ENCODE measurements around the gene ATXN1.

ATXN1 gene

DNA sequence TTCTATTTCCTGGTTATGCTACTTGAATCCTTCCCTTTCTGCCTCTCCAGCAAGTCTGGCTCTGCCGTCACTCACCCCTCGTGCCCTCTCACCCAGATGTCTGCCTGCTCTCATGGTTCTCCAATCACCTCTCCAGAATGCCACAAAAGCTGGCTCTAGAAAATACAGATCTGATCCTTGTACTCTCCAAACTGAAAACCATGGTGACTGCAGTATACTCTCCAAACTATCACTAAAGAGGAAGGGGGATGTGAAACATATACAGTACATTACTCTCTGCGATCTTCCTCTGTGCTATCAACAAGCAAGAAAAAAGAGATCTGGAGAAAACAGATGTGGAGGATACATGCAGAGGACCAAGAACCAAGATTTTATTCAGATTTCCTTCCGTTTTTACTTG, 91.1 kb downstream of the ATXN1 start:
- no peak for DNase-seq

DNA sequence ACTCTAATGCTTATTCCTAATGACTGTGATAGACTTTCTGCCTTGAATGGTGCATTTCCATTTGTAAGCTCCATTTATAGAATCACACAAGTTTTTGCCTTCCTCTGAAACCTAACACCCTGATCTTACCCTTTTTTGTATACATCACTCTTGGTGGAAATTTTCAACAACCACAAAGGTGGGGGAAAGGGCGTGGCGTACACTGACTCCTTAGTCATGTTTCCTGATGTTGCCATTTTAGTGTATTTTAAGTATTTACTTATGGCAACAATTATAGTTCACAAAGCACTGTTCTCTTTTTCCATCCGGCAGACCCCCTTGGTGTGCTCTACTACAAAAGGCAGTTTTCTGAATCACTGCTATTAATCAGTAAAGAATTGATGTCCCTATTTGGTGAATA, 92.0 kb downstream of the ATXN1 start:
- no peak for DNase-seq

DNA sequence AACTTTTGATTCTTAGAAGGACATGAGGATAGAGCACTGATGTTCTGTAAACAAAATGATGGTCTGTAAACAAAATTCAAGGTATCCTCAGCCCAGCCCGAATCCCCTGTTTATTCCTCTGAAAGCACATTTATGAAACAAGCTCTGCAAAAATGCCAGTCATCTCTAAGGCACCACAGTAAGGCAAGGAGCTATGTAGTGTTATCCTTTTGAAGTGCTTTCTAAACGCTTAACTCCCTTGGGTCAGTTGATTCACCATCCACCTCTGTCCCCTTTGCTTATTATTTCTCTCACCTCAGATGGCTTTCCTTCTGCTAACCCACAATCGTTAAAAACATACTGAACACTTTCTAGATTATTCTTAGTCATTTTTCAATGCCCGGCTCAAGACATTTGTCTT, 93.8 kb downstream of the ATXN1 start:
- no peak for DNase-seq

DNA sequence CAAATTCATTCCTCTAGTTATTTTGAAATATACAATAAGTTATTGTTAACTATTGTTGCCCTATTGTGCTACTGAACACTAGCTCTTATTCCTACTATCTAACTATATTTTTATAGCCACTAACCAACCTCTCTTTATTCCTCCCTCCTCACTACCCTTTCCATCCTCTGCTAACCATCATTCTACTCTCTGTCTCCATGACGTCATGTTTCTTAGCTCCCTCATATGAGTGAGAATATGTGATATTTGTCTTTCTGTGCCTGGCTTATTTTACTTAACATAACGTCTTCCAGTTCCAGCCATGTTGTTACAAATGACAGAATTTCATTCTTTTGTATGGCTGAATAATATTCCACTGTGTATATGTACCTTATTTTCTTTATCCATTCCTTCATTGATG, 95.3 kb downstream of the ATXN1 start:
- no peak for DNase-seq

DNA sequence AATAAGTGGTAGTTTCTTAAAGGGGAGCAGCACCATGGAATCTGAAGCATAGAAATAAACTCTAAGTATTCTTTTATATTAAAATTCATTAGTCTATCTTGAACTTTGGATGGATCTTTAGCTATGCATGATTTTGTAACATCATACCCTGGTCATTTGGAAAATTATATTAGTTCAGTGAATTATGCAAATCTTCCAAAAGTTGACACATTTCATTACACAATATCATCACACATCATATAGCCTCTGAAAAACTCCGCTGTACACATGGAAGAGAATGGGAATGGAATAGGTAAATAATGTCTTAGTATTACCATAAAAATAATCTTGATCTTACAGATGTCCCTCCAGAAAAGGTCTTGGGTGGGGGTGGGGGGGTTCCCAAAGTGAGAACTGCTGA, 96.1 kb downstream of the ATXN1 start:
- no peak for DNase-seq

DNA sequence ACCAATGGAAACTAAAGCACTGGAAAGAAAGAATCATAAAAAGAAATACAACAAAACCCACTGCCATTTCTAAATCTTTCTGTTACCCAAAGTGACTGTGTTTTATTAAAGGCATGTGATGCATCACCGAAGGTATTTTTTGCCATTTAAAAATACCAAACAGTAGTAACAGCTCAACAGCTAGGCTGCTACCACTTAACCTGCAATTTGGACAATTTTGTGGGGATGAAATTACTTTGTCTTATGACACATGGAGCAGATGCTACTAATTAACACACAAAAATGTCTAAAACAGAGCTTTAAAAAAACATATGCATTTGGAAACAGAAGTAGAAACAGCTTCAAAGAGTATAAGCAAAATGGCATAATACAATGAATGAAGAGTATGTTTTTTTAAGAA, 97.4 kb downstream of the ATXN1 start:
- no peak for DNase-seq

DNA sequence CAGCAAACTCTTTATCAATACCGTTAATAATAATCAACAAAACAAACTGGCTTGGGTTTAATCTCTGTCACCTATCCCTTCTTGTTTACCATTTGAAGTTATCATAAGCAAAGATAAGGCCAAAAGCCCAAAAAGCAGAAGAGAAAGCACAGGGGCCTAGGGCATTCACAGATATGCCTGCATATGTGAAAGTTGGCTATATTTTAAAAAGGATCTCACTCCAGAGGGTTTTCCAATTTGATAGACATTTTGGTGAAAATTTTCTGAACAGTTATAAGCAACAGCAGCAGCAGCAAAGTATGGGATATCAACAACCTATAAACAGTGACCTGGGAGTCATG, 101.1 kb downstream of the ATXN1 start:
- DNase-seq = no peak

DNA sequence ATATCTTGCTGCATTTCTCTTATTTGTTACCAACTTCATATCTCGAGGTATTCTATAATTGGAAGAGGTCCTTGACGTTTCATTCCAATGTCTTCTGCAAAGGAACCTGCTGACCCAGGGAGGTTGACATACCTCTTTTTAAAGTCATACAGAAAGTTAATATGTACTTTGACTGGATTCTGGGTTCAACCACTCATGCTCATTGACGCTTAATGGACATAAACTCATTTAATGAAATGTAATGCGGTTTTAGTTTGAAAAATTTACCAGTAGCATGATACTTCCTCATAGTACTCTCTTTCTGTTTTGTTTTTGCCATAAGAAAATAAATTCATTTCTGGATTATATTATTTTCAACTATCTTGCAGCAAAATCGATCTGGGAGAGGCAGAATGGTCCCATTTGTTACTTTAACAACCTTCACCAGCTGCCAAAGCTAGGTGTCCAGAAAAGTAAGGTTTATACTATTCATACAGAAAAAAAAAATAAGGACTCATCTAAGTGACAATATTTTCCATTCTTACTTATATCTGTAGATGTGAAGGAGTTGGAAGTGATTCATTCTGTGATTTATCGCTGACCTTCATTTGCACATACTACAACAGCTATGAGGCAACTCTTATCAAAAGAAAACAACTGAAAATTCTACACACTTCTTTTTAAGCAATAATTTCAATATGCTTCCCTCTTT, 101.6 kb downstream of the ATXN1 start:
- DNase-seq = no peak

DNA sequence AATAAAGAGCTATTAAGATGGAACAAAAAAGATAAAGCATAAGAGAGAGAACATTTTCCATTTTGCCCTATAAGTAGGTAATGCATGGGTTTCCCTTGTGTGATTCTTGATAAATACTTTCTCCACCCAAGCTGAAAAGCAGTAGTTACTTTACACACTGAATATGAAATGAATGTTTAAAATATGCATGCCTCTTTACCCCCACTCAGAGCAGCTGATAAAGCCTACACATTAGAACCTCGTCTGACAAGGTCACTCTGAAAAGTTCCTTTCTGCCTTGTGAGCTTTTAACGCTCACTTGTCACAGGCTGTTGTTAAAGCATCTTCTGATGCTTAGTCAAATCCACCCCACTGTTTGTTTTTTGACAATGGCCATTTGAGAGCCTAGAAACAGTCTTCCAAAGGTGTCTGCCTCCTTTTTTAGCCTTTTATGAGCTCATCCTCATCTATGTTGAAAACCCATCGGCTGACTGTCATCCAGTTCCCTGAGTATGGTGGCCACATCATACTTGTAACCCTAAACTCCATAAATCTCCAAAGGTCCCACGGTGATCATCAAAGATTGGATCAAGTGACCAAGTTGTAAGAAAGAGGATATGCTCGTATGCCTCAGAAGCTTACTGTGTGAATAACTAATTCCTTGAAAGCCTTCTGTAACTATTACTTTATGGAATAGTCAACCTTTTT, 102.8 kb downstream of the ATXN1 start:
- no peak for DNase-seq

DNA sequence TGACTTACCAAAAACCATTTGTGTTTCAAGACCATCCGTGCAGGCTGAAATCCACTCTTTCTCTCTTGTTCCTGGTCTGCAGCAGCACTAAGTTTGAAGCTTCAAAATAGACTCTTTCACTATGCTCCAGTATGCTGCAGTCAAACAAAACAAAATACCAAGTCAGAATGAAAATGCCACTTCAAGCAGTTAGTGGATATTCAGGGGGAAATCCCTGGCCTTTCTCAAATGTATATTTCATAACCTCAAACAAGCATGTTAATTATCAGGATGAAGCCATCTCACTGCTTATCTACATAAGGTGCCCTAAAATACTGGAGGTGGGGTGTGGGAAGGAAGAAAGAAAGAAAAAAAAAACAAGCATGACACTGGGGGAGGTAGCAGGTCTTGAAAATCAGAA, 103.5 kb downstream of the ATXN1 start:
- DNase-seq = no peak

DNA sequence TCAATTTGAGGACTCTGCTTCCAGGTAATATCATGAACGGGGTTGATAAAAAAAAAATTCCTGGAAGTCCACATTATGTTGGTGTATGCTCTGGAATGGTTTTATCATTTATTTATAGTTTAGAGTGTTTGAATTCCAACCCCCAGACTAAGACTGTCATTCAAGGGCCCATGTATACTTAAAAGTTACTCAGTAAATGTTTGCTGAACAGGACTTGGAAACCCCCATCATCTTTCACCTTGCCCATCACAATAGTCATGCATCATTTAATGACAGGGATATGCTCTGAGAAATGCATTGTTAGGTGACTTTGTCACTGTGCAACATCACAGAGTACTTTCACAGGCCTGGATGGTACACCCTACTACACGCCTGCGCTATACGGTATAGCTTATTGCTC, 104.8 kb downstream of the ATXN1 start:
- no peak for DNase-seq

DNA sequence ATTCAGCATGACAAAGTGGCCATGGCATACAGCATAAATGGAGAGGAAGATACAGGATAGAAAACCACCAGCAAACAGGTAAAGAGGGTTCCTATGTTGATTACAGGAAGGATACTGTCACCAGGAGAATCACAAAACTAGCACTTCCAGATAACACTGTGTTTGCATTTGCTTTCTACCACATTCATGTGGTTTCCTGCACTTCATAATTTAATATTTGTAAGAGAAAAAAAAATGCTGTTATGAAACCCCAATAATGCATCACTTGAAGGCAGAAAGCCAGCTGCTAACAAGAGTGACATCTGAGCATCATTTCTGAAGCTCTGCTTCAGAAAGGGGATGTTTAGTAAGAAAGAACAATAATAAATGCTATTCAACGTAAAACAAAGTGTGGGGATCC, 106.6 kb downstream of the ATXN1 start:
- DNase-seq = no peak

DNA sequence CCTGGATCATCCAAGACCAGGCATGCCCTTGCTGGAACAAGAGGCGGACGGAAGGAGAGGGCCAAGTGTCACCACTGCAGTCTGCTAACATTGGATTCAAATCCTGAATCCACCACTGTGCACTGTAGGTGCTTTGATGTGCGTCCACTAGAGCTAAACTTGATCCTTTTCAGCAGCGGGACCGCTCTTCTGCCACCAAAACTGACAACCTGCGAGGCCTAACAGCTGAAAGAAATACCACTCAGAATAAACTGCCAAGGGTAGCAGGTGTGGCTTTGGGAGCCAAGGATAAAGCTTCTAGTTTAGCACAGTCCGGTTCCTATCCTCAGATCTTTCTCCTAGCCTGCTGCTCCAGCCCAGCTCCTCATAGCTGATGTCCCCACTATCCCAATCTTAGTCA, 108.0 kb downstream of the ATXN1 start:
- no peak for DNase-seq

DNA sequence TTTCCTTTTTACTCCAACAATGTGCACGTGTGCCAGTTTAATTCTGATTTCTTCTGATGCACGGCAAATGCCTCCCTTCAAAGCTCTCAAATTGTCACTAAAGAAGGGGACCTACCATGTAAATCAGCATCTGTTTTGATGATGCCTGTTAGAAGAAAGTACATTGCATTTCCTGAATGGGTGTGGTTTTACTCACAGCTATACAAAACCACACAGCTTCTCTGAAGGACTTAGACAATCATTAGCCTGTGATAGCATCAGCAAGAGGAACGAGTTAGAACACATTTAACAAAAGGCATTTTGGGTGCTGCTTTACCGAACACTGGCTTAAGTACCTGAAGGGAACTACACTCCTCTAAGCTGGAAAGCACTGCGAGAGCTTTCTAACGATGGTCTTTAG, 109.4 kb downstream of the ATXN1 start:
- DNase-seq = no peak

DNA sequence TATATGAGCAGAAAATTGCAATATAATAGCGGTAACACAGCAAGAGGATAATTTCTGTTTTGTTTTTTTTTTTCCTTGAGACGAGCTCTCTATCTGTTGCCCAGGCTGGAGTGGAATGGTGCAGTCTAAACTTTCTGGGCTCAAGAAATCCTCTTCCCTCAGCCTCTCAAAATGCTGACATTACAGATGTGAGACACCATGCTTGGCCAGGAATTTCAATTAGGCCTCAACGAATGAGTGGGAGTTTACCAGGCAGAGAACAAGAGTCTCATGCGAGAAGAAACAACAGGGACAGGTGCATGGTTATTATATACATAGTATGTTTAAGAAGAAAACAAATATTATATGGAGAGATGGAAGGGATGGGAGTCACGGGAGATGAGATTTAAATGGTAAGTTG, 111.4 kb downstream of the ATXN1 start:
- DNase-seq = no peak

DNA sequence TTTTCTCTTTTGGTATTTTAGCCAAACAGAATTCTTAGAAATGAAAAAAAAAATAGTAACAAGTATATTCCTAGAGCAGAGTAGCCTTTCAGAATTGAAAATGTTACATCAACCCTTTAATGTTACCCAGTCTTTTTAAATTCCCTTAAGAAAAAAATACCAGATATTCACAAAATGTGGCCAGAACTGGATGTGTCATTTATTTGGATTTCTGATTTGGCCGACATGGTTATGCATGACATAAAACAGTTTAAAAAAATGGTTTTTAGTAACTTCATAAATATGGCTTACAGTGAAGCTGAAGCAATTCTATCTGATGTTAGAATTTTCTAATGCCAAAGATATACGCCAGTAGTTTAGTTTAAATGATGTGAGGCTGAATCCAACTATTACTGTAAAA, 112.0 kb downstream of the ATXN1 start:
- no peak for DNase-seq

DNA sequence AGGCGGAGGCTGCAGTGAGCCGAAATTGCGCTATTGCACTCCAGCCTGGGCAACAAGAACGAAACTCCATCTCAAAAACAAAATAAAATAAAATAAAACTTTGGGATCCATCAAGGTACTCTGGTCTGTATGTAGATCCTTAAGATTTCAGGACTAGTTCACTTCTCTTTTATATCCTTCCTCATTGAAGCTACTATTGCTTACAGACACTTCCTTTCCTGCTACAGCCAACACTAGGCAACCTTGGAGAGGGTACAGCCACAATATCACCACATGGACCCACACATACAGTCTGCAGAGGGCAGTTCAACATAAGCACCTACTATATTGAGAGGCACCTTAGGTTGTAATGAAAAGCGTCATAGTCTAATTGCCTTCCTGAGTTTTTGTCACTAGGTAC, 113.3 kb downstream of the ATXN1 start:
- no peak for DNase-seq

DNA sequence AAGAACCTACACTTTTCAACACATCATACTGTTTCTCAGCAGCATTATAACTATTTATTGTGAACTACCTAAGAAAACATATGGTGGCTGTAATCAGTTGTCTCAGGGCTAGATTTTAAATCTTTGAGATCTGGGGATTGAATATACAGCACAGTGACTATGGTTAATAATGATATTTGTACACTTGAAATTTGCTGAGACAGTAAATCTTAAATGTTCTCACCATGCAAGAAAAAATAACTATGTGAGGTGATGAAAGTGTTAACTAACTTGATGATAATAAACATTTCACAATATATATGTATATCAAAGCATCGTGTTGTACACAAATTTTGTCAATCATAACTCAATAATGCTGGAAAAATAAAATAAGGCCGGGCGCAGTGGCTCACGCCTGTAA, 113.8 kb downstream of the ATXN1 start:
- no peak for DNase-seq

DNA sequence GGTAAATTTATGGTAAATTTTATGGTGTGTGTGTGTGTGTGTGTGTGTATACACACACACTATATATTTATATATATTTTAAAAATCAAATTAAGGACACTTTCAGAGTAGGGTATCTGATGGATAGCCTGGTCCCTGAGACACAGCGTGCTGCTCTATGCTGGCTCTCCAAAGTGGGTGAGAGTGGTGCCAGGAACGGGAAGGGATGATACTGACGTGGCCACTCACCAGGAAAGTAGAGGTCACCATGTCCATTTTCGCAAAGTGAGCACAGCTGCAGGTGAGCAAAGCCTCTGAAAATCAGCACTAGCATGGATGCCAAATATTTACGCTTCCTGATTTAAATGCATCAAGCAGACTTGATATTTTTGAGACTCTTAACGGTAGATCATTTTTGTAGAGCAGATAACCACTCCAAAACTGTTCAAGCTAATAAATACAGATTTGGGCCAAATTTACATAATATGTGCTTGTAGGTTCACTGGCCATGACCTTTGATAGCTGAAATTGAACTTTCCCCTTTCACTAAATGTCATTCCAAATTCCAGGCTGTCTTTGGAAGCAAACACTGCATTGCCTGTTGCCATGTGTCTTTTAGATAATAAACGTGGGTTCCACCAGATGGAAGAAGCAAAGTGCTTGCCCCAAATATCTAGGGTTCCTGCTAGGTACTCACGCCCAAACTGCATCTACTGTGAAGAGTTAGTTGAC, 116.6 kb downstream of the ATXN1 start:
- DNase-seq = no peak

DNA sequence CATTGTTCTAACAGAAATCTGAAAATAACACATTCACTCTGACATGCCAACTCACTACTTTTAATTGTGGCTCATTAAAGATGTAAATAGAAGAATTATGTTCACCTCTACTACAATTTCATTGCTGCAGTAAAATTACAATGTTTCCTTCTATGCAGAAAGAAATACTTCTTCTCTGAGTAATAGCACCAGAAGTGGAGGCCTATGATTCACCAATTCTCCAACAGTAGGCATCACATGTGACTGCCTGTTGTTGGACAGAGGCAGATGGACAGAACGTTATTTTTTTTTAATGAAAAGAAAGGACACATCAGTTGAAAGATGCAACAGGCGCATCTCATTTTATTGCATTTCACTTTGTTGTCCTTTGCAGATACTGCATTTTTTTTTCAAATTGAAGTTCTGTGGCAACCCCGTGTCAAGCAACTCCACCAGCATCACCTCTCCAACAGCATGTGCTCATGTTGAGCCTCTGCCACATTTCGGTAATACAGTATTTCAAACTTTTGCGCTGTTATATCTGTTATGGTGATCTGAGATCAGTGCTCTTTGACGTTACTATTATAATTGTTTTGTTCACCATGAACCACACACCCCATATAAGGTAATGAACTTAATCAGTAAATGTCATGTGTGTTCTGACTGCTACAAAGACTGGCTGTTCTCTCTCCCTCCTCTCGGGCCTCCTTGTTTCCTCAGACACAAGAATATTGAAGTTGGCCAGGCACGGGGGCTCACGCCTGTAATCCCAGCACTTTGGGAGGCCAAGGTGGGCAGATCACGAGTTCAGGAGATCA, 121.4 kb downstream of the ATXN1 start:
- DNase-seq = no peak

DNA sequence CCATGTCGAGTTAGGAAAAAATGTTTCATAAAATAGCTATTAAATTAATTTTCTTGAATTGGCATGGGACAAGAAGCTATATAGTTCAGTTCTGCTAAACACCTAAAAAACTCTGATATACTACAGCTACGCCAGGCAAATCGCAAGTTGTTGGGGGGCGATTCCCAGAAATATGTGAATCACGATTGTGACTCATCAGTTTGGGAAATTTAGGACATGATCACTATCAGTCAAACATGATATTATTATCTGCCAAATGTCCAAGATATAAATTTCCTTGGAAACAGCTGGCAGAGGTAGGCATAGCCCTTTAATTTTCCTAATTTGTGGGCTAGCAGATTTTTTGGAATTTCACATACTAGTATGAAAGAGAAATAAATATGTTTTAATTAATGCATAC, 123.6 kb downstream of the ATXN1 start:
- no peak for DNase-seq

DNA sequence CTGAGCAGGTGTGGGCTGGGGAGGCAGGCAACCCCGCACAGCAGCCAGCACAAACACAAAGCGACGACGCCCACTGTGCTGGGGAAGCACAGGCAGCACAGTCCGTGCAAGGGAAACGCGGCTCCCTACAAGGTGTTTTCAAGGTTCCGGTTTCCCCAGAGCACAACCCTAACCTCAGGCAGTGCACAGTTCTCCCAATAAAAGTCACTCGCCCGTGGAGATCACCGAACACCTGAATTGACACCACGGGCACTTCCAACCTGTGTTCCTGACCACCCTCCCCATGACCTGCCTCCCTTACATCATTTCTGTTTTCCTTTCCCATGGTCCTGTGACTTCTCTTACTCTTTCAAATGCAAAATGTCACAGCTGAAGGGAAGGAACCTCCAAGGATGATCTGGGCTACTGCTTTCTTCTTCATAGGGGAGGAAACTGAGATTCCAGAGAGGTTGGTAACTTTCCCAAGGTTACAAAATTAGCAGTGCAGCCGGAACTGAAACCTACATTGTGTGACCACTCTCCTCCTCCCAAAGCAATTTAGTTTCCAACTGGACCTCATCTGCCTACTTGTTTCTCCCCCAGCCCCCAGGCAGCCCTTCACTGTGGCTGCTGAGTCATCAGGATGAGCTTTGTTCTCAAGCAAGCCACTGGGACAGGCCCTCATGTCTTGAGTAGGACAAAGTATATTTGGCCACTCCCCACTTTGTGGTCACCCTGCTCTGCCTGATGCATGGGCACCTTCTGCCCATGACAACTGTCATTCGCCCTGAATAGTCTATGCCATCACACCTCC, 125.3 kb downstream of the ATXN1 start:
- no peak for DNase-seq

DNA sequence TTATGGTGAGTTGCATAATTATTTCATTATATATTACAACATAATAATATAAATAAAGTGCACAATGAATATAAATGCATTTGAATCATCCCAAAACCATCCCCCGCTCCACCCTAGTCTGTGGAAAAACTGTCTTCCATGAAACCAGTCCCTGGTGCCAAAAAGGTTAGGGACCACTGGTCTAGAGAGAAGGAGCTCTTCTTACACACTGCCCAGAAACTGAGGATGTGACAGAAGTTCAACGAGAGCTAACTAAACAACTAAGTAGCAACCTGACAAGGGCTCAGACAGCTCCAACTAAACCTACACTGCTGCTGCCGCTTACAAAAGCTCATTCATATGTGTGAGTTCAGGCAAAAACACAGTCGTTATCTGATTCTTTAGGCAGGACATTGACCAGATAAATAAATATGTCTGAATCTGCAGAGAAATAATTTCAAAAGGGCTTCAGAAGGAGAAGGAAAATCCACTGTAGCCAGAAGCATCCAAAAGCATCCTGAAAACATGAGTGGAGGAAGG, 125.9 kb downstream of the ATXN1 start:
- no peak for DNase-seq

All from NCI-H1930 (cell line).